ENCODE measurements around the gene CYP2W1.
"Not testable (repeated sequence)": the region's sequence is repeated elsewhere in the genome, so short reads cannot be mapped to it uniquely, and the experiment has no call there.

Gene CYP2W1, protein sequence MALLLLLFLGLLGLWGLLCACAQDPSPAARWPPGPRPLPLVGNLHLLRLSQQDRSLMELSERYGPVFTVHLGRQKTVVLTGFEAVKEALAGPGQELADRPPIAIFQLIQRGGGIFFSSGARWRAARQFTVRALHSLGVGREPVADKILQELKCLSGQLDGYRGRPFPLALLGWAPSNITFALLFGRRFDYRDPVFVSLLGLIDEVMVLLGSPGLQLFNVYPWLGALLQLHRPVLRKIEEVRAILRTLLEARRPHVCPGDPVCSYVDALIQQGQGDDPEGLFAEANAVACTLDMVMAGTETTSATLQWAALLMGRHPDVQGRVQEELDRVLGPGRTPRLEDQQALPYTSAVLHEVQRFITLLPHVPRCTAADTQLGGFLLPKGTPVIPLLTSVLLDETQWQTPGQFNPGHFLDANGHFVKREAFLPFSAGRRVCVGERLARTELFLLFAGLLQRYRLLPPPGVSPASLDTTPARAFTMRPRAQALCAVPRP

DNA sequence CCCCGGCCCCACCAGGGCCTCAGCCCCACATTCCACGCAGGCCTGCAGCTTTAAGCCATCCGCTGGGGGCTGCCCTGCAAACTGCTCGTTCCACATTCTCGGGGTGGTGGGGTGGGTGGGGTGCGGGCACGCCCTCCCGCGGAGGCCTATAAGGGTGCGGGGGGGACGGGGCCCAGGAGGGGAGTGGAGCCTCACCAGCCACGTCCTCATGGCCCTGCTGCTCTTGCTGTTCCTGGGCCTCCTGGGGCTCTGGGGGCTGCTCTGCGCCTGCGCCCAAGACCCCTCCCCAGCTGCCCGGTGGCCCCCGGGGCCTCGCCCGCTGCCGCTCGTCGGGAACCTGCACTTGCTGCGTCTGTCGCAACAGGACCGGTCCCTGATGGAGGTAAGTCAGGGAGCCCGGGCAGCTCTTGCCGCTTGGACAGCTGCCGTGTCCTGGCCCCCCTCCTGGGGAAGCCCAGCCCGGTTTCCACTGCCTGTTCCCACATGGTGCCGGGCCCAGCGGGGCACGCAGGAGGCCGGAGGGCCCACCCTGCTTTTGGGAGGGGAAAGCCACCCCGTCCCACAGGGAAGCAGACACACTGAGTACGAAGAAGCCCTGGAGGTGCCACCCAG, at the start of gene CYP2W1:
CYP2W1 (plus strand) TSS at position 178 of the 612 bp plus-strand sequence; CDS start at position 209, 31 bp downstream.
- no peak for DNase-seq

DNA sequence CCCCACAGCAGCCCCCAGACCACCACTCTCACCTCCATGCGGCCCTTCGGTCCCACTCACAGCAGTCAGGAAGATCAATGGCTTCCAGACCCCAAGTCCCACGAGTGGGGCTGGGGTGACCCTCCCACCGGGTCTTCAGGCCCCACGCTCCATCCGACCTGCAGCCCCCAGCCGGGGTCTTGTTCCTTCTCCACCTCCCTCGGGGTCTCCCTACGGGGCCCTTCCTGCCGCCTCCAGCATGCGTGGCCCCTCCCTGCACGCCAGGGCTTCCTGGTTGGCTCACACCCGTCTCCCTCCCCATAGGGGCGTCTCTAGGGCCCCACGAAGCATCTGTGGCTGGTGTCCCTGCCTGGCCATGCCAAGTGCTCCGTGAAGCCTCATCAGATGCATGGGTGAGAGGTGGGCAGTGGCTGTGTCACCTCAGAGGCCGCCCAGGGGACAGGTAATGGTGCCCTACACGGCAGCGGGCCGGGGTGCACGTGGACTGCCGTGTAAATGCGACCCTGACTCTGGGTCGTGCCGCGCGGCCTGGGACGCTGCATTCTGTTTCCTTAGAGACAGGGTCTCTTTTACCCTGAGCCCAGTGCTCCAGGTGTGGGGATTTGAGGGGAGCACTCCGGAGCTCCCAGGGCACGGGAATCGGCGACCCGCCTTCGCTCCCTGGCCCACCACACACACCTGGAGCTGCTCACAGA, 48.4 kb upstream of the CYP2W1 start:
- DNase-seq, result no peak

DNA sequence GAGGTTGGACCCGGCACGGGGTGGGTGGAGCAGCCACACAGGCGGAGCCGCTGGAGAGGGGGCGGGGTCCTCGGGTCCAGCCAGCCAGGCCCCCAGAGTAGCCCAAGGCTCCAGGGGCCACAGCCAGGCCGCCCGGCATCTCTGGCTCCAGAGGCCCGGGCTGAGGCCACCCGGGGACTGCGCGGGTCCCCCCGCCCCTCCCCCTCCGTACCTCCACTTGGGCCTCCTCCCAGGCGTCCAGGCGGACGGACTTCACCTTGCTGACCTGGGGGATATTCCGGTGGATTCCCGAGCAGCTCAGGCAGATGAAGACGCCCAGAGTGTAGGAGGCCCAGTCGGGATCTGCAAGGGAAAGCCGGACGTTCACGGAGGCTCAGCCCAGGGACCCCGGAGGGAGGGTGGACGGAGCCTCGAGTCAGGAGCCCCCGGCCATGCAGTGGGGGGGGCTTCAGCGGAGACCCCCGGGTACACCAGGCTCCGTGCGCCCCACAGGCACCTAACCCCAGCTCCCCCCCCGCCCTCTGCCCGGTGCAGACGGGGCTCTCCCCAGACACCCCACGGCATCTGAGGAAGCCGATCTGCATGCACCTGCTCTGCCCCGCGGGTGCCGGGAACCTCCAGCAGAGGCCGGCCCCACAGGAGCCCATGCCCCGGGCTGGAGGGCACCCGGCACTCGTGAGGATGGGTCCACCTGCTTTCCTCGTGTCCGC, 47.7 kb upstream of the CYP2W1 start:
- DNase-seq, result no peak

DNA sequence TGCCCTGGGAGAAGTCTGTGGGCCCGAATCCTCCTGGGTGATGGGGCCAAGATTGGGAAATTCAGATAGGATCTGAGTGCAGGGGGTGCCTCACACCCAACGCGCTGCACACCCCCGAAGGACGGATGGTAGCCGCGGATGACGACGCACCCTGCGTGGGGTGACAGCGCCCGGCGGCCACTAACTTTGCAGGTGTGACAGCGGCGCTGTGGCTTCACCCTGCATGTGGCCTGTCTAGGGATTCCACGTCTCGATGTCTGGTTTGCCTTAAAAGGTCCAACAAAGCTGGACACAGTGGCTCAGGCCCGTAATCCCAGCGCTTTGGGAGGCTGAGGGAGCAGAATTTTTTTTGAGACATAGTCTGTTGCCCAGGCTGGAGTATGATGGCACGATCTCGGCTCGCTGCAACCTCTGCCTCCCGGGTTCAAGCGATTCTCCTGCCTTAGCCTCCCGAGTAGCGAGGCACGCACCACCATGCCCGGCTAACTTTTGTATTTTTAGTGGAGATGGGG, 47.1 kb upstream of the CYP2W1 start:
- DNase-seq, result no peak

DNA sequence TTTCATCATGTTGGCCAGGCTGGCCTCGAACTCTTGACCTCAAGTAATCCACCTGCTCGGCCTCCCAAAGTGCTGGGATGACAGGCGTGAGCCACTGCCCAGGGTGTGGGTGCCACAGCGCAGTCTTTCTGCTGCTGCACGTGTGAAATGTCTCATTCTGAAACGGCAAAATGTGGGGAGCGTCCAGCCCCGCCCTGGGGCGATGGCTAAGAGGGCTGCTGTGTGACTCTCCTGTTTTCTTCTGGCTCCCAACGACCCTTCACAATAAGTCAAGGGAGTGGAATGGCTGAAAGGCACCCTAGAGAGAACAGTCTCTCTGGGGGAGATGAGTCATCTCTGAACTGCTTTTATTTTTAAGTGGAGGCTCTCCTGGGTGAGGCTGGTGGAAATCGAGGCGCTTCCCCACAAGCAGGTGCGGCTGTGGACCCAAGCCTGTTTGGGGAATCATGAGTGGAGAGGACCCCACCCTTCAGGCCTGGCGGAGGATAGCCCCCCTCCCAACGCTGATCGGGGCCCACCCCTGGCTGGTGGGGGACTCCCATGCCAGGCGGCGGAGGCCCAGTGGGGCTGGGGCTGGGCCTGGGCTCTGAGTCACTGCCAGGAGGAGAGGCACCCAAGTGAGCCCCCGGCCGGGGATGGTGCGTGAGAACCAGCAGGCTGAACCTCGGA, 46.5 kb upstream of the CYP2W1 start:
- peak; percentile 78 for DNase-seq

DNA sequence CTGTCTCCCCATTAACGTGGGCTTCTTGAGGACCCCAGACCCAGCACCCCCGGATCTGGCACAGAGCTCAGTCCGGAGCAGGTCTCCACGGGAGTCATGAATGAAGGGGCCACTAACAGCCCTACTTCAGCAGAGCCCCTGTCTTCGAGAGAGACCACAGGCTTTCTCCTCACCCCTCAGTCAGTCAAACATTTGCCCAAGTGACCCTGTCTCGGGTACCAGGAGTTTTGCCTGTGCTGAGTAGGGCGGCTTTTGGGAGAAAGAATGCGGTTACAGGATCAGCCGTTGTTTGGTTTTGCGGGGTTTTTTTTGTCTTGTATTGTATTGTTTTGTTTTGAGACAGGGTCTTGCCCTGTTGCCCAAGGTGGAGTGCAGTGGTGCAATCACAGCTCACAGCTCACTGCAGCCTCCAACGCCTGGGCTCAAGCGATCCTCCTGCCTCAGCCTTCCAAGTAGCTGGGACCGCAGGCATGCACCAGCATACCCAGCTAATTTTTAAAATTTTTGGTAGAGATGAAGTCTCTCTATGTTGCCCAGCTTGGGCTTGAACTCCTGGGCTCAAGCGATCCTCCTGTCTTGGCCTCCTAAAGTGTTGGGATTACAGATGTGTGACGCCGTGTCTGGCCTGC, 45.0 kb upstream of the CYP2W1 start:
- DNase-seq, result no peak

DNA sequence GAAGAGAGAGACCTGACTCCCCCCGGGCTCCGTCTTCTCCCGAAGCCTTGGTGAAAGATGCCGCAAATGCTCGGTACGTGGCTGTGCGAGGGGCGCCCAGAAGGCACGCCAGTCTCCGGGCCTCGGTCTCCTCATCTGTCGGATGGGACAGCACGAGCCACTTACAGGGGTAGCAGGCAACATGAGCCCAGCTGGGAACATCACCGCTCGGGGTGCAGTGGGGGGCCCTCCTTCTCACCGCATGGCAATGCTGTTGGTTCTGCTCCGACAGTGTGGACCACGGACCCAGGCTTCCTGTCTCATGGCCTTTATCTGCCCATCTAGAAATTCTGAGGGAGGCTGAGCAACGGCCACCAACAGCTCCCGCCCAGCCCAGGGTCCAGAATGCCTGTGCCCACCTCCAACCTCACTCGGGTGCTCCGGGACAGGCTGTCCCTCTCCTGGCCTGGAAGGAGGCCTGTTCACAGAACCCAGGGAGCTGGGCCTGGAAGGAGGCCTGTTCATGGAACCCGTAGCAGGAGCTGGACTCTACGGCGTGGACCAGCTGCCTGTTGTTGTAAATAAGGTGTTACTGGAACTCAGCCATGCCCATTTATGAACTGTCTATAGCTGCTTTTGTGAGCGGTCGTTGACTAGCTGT, 44.3 kb upstream of the CYP2W1 start:
- DNase-seq, result no peak

DNA sequence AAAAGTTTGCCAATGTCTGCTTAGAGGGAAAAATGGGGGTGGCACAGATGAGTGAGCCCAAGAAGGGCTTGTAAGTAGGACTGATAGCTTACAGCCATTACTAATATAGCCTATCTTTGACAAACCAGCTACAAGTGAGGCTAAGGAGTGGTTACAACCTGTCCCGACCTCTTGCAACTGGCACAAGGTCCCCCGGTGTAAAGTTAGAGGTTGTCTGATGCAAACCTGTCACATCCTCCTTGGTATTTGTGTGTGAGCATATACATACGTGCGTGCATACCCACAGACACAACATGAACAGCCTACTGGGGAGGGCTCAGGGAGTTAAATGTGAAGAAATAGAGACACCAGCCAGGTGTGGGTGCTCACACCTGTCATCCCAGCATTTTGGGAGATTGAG, 43.1 kb upstream of the CYP2W1 start:
- no peak for DNase-seq

DNA sequence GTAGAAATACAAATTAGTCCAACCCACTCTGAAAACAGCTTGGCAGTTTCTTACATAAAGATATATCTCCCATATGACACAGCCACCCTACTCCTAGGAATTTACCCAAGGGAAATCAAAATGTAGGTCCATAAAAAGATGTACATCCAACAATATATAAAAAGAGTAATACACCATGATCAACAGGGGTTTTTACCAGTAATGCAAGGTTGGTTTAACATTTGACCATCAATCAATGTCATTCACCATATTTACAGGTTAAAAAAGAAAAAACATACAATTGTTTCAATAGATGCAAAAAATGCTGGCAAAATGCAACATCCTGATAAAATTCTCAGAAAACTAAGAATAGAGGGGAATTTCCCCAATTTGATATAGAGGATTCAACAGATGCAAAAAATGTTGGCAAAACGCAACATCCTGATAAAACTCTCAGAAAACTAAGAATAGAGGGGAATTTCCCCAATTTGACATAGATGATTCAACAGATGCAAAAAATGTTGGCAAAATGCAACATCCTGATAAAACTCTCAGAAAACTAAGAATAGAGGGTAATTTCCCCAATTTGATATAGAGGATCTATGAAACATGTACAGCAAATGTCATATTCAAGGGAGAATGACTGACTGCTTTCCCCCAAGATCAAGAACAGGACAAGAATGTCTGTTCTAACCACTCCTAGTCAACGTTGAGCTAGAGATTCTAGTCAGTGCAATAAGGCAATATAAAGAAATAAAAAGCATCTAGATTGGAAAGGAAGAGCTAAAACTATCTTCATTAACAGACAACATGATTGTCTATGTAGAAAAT, 42.2 kb upstream of the CYP2W1 start:
- no peak for DNase-seq

DNA sequence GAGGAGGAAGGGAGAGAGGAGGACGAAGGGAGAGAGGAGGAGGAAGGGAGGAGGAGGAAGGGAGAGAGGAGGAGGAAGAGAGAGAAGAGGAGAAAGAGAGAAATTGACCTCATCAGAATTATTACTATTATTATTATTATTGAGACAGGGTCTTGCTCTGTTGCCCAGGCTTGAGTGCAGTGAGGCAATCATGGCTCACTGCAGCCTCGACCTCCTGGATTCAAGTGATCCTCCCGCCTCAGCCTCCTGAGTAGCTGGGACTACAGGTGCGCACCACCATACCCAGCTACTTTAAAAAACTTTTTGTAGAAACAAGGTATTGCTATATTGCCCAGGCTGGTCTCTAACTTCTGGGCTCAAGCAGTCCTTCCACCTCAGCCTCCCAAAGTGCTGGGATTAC, 39.2 kb upstream of the CYP2W1 start:
- DNase-seq, result not testable (repeated sequence)

DNA sequence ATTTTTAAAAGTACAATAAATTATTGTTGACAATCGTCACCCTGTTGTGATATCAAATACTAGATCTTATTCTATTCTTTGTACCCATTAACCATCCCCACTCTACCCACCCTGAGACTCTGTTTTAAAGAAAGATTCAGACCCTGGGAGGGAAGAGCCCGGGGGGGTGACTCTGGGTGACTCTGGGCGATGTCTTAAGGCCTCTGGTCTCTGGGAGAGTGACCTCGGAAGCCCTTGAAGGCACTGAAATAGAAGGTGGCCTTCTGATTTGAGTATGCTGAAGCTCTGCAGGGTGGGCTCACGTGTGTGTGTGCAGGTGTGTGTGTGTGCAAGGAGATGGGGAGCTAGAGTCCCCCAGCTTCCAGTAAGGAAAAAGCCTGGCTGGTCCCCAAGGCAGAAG, 38.2 kb upstream of the CYP2W1 start:
- no peak for DNase-seq

DNA sequence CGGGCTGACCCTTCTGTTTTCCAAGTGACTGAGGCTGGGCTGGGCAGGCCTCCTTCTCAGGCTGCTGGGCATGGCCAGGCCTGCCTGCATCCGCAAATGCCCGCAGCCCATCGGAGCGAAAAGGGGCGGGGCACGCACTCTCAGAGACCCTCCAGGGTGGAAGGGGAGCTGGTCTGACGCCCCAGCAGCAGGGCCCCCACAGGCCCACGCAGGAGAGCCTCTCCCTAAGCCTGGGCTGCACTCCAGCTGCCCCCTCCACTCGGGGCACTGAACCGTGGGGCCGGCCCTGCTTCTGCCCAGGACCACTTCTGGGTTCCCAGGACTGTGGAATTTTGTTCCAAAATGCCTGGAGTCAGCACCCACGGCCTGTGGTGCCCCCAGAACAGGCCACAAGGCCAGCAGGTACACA, 37.8 kb upstream of the CYP2W1 start:
- DNase-seq, result no peak

DNA sequence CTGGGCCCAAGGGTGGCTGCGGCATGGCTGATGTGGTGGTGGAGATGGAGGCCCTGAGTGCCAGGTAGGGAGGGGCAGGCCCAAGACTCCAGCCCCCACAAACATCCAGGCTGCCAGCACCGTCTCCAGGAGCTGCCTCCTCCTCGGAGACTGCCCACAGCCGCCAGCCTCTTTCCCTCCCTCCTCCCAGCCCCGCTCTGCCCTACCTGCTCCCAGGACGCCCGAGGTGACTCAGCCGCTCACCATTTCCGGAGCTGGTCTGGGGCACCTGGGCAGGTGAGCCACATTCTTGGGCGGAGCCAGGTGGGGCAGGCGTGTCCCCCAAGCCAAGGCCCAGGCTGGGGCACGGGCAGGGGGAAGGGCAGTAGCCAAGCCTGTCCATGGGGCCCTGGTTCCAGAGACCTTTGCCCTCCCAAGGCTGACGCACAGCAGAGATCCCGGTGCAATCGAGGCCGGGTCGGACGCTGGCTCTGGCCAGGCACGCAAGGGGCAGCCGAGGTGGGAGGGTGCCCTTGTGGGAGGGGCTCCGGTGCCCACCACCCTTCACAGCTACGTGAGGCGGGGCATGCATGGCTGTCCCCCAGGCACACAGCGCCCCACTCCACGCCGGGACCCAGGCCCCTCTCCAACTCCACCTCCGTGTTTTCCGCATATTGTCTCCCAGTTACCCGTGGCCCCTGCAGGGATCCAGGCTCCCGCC, 37.3 kb upstream of the CYP2W1 start:
- DNase-seq, result no peak

DNA sequence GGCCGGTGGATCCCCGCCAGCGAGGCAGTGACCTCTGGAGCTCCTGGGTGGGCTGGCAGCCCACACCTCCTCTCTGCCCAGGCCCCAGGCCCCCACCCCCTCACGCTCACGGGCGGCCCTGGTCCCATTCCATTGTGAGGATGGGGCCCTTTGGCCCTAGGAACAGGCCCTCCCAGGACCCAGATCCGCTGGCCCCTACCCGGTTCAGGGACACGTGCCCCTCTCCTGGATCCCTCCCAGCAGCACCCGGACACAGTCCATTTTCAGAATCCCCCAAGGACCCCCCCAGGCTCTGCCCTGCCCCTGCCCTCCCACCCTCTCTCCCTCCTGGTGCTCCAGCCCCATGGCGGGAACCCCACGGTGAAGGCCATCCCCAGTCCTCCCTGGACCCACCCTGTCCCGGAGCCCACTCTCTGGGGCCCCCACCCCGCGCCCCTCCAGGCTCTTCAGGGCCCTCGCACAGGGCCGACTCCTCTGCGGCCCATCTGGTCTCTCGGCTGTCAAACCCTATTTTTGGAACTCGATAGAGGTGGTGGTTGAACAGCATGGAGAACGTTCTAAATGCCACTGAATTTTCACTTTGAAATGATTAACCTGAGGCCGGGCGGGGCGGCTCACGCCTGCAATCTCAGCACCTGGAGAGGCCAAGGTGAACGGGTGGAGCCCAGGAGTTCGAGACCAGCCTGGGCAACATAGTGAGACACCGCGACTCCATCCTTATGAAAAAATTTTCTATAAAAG, 36.6 kb upstream of the CYP2W1 start:
- no peak for DNase-seq

DNA sequence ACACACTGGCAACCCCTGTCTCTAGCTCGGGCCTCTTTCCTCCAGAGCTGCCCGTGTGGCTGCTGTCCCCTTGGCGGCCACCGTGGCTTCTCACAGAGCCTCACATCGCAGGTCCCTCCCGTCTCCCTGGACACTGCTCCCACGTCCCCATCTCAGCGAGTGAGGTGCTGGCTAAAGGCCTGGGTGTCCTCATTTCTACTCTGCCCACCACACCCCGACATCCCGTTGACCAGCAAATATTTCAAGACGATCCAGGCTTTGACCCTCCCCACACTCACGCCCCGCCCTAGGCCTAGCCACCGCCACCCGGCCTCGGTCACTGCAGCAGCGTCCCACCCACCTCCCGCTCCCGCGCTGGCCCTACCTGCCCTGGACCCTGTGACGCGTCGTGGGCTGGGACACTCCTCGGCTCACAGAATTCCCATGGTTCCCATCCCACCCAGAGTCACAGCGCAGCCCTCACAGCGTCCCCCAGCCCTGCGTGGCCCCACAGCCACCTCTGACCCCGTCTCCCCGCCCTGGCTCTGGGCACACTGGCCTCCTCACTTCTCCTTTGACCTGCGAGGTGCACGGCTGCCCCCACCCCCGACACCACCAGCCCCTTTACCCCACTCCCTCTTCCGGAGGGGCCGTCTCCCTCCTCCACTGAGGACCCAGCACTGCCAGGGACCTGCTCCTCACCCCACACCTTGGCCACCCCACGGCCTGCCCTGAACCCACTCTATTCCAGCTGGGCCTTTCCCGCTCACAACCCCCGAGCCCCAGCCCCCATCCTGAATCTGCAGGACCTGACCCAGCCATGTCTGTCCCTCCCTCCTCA, 35.4 kb upstream of the CYP2W1 start:
- no peak for DNase-seq

DNA sequence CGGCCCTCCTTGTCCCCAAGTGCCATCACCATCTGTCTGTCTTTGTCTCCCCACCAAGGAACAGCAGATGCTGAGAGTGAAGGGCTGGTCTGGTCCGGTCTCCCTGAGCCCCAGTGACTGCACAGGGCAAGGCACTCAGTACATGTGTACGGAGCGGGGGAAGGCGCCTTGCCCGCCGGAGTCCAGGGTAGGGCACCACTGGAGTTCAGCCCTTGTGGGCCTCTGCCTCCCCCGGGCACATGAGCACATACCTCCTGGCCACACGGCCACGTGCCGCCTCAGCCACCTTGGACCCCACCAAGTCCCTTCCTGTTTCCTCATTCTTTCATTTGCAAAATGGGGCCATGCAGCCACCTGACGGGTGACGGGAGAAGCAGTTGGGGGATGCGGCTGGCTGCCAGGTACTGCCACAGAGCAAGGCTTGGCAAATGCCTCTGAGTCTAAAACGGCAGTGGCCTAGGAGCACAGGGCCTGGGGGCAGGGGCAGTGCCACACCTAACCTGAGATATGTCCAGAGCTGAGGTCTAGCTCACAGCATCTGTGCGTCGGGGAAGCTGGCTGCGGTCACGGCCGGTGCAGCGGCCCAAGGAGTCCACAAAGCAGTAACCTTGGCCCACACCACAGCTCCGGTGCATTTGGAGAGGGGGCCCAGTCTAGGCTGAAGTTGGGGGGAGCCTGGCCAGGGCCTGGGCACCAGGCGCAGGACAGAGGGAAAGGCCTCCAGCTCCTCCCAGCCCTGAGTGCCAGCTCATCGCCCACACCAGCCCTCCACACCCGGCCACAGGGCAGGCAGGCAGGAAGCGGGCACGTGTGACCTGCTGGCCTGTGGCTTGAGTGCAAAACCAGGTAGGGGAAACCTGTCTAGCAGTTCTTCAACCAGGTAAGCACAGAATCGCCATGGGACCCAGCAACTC, 33.7 kb upstream of the CYP2W1 start:
- no peak for DNase-seq

All from activated CD8-positive, alpha-beta memory T cell treated with anti-CD3 and anti-CD28 coated beads, Interleukin-2, amount 50 U/mL, for 48 hours (primary cell).